Measurements from ENCODE around the gene DBI. TPM values are rescaled to one million over a fixed set of nuclear protein-coding genes. Genes with fewer than 3 reads are reported as not detected.
"Not testable (repeated sequence)": the region's sequence is repeated elsewhere in the genome, so short reads cannot be mapped to it uniquely, and the experiment has no call there.

The DBI gene
- total RNA-seq, 1 donor from 2014 or later, result 44.9 TPM

DNA sequence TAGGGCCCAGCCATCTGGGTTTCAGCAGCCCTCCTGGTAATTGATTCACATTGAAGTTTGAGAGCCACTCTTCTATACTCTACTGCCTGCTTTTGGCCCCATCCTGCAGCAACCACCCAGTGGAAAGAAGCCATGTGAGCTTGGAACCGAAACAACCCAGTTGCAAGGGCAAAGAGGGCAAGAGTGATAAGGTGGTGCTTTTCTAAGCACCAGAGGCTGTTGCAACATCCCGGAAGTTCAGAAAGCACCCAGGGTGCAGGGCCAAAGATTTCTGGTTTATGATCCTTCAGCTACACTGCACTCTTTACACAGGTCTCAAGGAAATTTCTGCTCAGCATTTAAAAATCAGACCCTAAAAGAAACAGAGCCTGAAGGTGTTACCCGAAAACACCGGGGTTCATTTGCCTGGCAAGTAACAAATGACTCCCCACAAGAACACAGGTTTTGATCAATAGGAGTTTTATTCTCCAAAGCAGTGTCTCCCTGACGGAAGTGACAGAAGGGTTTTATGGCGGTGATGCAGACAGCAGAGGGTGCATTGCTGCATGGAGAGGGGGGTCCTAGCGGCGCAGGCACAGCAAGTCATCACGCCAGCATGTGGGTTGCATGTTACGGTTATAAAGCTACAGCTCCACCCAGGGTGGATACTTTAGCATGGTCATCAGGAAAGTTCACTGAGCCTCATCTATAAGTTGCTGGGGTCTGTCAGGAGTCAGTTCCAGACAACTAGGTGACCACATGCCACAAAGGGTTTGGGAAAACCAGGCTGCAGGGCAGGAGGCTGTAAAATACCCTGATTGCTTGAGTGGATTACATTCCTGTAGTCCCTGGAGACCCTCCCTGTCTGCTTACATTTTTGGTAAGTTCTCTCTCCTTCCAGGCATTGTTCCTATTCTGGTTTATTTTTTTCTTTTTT is 36.1 kb downstream of the DBI start:
- Mint-ChIP-seq H3K4me3 (no peak overlapping the region), H3K9me3 (peaks cover 6% of the 10 kb centered on the region), H3K4me1 (no peaks in the 10 kb centered on the region), H3K36me3 (no peaks in the 10 kb centered on the region), H3K27ac (no peak overlapping the region), H3K27me3 (ENCODE audit: low read depth) (peaks cover 3% of the 10 kb centered on the region)
- TF ChIP-seq, protein P1, sequence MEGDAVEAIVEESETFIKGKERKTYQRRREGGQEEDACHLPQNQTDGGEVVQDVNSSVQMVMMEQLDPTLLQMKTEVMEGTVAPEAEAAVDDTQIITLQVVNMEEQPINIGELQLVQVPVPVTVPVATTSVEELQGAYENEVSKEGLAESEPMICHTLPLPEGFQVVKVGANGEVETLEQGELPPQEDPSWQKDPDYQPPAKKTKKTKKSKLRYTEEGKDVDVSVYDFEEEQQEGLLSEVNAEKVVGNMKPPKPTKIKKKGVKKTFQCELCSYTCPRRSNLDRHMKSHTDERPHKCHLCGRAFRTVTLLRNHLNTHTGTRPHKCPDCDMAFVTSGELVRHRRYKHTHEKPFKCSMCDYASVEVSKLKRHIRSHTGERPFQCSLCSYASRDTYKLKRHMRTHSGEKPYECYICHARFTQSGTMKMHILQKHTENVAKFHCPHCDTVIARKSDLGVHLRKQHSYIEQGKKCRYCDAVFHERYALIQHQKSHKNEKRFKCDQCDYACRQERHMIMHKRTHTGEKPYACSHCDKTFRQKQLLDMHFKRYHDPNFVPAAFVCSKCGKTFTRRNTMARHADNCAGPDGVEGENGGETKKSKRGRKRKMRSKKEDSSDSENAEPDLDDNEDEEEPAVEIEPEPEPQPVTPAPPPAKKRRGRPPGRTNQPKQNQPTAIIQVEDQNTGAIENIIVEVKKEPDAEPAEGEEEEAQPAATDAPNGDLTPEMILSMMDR (IDR thresholded peaks at IDR 0.05; ENCODE audit: unreplicated experiment), result no peak
- DNase-seq (ENCODE audit: low spot score in 2 of 2, unreplicated experiment in 2 of 2), result no peak

DNA sequence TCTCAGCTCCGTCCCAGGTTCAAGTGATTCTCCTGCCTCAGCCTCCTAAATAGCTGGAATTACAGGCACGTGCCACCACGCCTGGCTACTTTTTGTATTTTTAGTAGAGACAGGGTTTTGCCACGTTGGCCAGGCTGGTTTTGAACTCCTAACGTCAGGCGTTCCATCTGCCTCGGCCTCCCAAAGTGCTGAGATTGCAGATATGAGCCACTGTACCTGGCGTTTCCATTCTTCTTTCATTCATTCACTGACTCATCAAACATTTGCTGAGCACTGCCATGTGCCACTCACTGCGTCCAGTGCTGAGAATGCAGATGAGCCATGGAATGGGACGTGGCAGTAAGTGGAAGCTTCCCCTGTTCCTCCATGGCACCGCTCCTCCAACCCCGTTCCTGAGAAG is 36.8 kb downstream of the DBI start:
- not testable (repeated sequence) for DNase-seq (ENCODE audit: low spot score in 2 of 2, unreplicated experiment in 2 of 2); H3K36me3 Mint-ChIP-seq; H3K9me3 Mint-ChIP-seq; H3K4me1 Mint-ChIP-seq; H3K27ac Mint-ChIP-seq; H3K4me3 Mint-ChIP-seq; H3K27me3 Mint-ChIP-seq (ENCODE audit: low read depth)

GRCh38 chr2:119405151-119405550 is 38.4 kb downstream of the DBI start:
- no peaks in the 10 kb centered on the region for H3K27me3 Mint-ChIP-seq (ENCODE audit: low read depth)
- no peak for DNase-seq (ENCODE audit: low spot score in 2 of 2, unreplicated experiment in 2 of 2)
- peaks cover 6% of the 10 kb centered on the region for H3K9me3 Mint-ChIP-seq
- no peaks in the 10 kb centered on the region for H3K36me3 Mint-ChIP-seq
- H3K4me1 Mint-ChIP-seq, result no peaks in the 10 kb centered on the region
- TF ChIP-seq, protein P1 (IDR thresholded peaks at IDR 0.05; ENCODE audit: unreplicated experiment), result no peak
- H3K27ac Mint-ChIP-seq, result no peak overlapping the region
- no peak overlapping the region for H3K4me3 Mint-ChIP-seq

- DNase-seq (ENCODE audit: low spot score in 2 of 2, unreplicated experiment in 2 of 2), result peak in 1 of 2 experiments; percentile 70
- H3K27ac Mint-ChIP-seq, result no peak overlapping the region
- H3K4me1 Mint-ChIP-seq, result no peaks in the 10 kb centered on the region
These were observed 40.8 kb downstream of the DBI start for GRCh38 chr2:119407430-119408220.

GRCh38 chr2:119408221-119408619 is 41.4 kb downstream of the DBI start:
- H3K27ac Mint-ChIP-seq, result no peak overlapping the region
- no peak overlapping the region for H3K4me3 Mint-ChIP-seq
- H3K36me3 Mint-ChIP-seq, result no peaks in the 10 kb centered on the region
- DNase-seq (ENCODE audit: low spot score in 2 of 2, unreplicated experiment in 2 of 2), result no peak
- H3K9me3 Mint-ChIP-seq, result peaks cover 20% of the 10 kb centered on the region
- TF ChIP-seq, protein P1 (IDR thresholded peaks at IDR 0.05; ENCODE audit: unreplicated experiment), result no peak
- H3K4me1 Mint-ChIP-seq, result no peaks in the 10 kb centered on the region
- H3K27me3 Mint-ChIP-seq (ENCODE audit: low read depth), result no peaks in the 10 kb centered on the region

More at GRCh38 chr2:119407430-119408220, 40.8 kb downstream of the DBI start:
- no peak overlapping the region for H3K4me3 Mint-ChIP-seq
- TF ChIP-seq, protein P1 (IDR thresholded peaks at IDR 0.05; ENCODE audit: unreplicated experiment), result peak; percentile 86
- no peaks in the 10 kb centered on the region for H3K27me3 Mint-ChIP-seq (ENCODE audit: low read depth)
- H3K9me3 Mint-ChIP-seq, result peaks cover 20% of the 10 kb centered on the region
- no peaks in the 10 kb centered on the region for H3K36me3 Mint-ChIP-seq

DNA sequence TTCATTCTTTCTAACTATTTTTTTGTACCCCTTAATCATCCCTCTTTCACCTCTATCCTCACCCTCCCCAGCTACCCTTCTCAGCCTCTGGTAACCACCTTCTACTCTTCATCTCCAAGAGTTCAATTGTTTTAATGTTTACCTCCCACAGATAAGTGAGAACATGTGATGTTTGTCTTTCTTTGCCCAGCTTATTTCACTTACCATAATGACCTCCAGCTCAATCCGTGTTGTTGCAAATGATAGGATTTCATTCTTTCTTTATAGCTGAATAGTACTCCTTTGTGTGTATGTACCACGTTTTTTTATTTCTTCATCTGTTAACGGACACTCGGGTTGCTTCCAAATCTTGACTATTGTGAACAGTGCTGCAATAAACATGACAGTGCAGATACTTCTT is 42.7 kb downstream of the DBI start:
- no peak overlapping the region for H3K4me3 Mint-ChIP-seq
- H3K27ac Mint-ChIP-seq, result no peak overlapping the region
- no peaks in the 10 kb centered on the region for H3K4me1 Mint-ChIP-seq
- DNase-seq (ENCODE audit: low spot score in 2 of 2, unreplicated experiment in 2 of 2), result no peak
- H3K9me3 Mint-ChIP-seq, result peaks cover 24% of the 10 kb centered on the region
- no peaks in the 10 kb centered on the region for H3K27me3 Mint-ChIP-seq (ENCODE audit: low read depth)
- H3K36me3 Mint-ChIP-seq, result no peaks in the 10 kb centered on the region
- TF ChIP-seq, protein P1 (IDR thresholded peaks at IDR 0.05; ENCODE audit: unreplicated experiment), result no peak
